Hematopoietic multipotent progenitor cell treated with erythropoietin and hydrocortisone succinate and interleukin-3 and kit ligand, for 4 days (in vitro differentiated cells): ENCODE data around the gene COL4A2.

ENCODE experiments used
- DNase-seq: peaks from one replicate; pipeline ENCODE4 v3.0.0-alpha.2; 2015

The COL4A2 gene

GRCh38 chr13:110323172-110323891 lies 16.2 kb downstream of the COL4A2 start:
- no peak for DNase-seq

DNA sequence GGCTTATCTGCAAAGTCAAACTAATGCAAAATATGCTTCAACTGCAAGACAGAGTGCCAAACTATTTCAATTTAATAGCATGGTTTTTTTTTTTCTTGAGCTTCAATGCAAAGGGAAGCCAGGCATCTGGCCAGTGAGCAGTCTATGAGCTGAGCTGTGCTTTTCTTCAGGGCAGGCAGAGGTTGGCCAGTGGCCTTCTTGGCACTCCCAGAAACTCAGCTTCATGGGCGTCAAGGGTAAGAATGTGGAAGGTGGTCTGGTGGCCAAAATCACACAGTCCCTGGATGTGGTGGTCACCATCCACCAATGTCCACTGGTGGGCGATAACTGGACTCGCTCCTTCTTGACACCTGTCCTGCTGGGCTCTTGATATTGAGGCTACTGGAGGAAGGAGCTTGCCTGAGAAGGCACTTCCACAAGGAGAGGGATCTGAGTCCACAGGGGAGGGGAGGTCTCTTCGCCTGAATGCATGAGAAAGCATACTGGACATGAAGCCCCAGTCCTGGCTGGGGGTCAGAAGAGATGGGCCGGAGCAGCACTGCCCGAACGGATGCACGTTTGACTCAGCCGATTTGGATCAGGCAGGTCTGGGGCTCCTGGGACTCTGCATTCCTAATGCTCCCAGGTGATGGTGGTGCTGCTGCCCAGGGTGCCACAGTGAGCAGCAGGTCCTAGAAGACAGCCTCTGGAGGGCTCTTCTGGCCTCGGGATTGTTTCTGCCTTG lies 17.1 kb downstream of the COL4A2 start:
- no peak for DNase-seq

DNA sequence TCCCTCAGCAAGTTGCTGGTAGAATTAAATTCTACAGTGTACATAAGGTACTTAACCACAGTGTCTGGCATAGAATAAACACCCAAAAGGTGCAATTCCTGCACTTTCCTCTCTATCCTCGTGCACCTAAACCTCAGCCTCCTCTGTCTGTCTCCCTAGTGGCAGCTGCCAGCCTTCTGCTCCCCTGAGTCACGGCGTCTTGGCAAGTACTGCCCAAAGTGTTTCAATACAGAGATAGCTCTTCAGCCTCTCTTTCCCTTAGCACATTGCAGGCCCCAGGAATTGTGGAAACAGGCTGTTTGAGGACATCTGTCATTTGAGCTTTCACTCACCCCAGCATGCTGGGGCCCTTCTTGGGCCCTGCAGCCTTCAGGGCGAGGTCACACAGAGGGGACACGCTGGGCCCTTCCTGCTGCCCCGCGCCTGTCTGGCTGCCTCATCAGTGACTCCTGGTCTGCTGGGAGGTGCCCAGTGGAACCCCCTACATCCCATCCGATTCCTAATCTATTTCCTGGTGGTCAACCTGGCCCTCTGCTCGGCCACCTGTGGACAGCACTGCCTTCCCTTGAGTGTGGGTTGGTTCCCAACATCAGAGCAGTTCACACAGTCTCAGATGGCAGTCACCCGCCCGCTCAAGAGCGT lies 19.3 kb downstream of the COL4A2 start:
- no peak for DNase-seq

- no peak for DNase-seq
Measured at GRCh38 chr13:110327051-110327721, 20.1 kb downstream of the COL4A2 start.

GRCh38 chr13:110328573-110328972 lies 21.5 kb downstream of the COL4A2 start:
- no peak for DNase-seq

GRCh38 chr13:110329258-110329657 lies 22.2 kb downstream of the COL4A2 start:
- no peak for DNase-seq

- no peak for DNase-seq
Measured at GRCh38 chr13:110329798-110330461, 22.8 kb downstream of the COL4A2 start.

GRCh38 chr13:110330491-110331011 lies 23.5 kb downstream of the COL4A2 start:
- no peak for DNase-seq

- no peak for DNase-seq
Measured at GRCh38 chr13:110331362-110331761, 24.3 kb downstream of the COL4A2 start.

DNA sequence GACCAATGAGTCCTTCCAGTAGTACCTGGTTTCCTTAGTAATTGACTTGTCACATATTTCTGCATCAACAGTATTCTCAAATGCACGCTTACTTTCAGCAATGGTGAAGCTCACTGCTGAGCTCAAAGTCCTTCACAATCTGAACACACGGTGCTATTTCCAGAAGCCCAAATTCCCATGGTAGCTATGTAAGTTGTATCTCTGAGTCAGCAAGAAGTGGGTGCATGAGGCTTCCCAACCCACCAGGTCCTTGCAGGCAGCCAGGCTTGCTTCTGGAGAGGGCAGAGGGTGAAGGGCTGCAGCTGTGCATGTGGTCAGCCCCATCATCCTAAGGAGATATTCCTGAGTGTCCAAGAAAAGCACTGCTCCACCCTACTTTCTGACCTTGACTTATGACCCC lies 25.7 kb downstream of the COL4A2 start:
- no peak for DNase-seq

DNA sequence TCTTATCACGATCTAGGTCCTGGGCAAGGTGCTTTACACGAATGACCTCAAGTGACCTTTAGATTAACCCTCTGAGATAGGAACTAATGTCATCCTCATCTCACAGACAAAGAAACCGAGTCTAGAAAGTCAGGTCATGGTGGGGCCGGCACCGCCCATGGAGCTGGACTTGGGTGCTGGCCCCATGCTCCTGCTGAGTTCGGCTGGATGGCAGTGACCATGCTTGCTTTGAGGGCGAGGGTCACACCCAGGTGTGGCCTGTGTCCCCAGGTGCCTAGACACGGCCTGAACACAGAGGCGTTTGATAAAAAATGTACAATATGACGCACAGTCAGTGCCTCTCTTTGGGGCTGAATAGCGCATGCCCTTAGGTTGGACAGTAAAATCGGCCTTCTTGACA lies 26.8 kb downstream of the COL4A2 start:
- DNase-seq = no peak

GRCh38 chr13:110334256-110334655 lies 27.2 kb downstream of the COL4A2 start:
- no peak for DNase-seq

DNA sequence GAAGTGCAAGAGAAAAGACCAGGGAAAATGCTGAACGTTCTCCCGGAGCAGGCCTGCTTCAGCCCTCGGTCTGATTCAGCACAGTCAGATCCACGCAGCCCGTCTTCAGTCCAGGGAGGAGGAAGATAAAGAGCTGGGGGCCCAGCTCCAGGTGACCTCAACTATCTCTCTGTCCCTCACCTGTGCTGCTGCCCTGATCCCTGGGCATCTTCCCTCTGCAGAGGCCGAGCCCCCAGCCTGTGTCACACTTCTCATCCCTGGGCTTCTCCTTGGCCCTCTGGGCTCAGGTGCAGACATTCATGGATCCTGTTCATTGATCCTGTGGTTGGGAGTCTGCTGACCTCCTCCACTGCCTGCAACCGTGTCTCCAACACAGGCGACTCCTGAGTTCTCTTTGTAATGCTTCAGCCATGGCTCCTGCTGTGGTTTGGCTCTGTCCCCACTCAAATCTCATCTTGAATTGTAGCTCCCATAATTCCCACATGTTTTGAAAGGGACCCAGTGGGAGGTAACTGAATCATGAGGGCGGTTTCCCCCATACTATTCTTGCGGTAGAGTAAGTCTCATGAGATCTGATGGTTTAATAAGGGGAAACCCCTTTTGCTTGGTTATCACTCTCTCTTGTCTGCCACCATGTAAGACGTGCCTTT lies 27.9 kb downstream of the COL4A2 start:
- DNase-seq = no peak

- DNase-seq = no peak
Measured at GRCh38 chr13:110336108-110336507, 29.0 kb downstream of the COL4A2 start.

GRCh38 chr13:110336681-110337080 lies 29.6 kb downstream of the COL4A2 start:
- DNase-seq = no peak

GRCh38 chr13:110337247-110337646 lies 30.2 kb downstream of the COL4A2 start:
- DNase-seq = no peak

- no peak for DNase-seq
Measured at GRCh38 chr13:110338441-110339101, 31.5 kb downstream of the COL4A2 start.

DNA sequence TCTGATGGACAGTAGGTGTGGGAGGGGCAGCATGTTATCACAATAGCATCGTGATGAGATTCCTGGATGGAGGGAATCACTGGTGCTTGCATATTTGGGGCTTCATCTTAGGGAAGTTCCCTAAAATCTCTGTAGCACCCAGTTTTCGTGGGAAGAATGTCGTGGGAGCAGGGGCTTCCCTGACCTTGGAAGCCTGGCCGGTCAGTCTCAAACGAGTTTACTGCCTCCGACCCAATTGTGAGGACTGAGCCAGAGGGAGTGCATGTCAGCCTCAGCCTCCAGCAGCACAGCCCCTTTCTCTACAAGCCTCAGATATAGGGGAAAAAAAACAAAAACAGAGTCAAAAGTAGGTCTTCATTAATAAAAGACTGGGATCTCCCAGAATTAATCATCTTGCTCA lies 32.2 kb downstream of the COL4A2 start:
- DNase-seq = no peak

DNA sequence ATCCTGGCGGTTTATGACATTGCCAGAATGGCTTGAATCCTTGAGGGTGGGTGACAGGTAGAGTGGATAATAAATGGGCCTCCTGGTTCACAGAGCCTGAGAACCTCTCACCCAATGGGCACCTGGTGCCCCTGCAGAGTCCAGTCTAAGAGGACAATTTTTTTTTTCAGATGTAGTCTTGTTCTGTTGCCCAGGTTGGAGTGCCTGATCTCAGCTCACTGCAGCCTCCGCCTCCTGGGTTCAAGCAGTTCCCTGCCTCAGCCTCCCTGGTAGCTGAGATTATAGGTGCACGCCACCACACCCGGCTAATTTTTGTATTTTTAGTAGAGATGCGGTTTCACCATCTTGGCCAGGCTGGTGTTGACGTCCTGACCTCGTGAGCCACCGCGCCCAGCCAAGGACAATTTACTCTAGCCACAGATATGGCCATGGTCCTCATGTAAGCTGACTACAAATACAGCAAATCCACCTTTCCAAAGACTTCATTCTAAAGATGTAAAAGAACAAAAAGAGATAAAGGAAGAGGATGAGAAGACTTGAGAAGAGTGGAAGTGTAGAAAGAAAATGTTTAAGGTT lies 33.0 kb downstream of the COL4A2 start:
- DNase-seq = no peak

- no peak for DNase-seq
Measured at GRCh38 chr13:110340812-110341444, 33.8 kb downstream of the COL4A2 start.
